Measurements from ENCODE around the gene WNT8B.
A peak's percentile ranks its signal among the peaks of the same experiment; 100 is the strongest.

WNT8B gene

GRCh38 chr10:100519311-100520051 lies 56.7 kb downstream of the WNT8B start, which contains the start of gene SEC31B:
SEC31B (minus strand) TSS chr10:100519861; CDS start chr10:100516952, 2,909 bp downstream.
- DNase-seq (ENCODE audit: low read depth): no peak

GRCh38 chr10:100520811-100521210 lies 58.0 kb downstream of the WNT8B start:
- no peak for DNase-seq (ENCODE audit: low read depth)

GRCh38 chr10:100522107-100522801 lies 59.4 kb downstream of the WNT8B start:
- DNase-seq (ENCODE audit: low read depth): no peak

- no peak for DNase-seq (ENCODE audit: low read depth)
Measured at GRCh38 chr10:100522945-100523344, 60.1 kb downstream of the WNT8B start.

GRCh38 chr10:100524206-100524605 lies 61.4 kb downstream of the WNT8B start:
- DNase-seq (ENCODE audit: low read depth): no peak

GRCh38 chr10:100524638-100525037 lies 61.8 kb downstream of the WNT8B start:
- no peak for DNase-seq (ENCODE audit: low read depth)

GRCh38 chr10:100528123-100528886 lies 65.5 kb downstream of the WNT8B start:
- peak; percentile 12 for DNase-seq (ENCODE audit: low read depth)

- DNase-seq (ENCODE audit: low read depth): no peak
Measured at GRCh38 chr10:100528921-100529474, 66.2 kb downstream of the WNT8B start.

- DNase-seq (ENCODE audit: low read depth): peak; percentile 70
Measured at GRCh38 chr10:100529475-100530298, 66.9 kb downstream of the WNT8B start, which contains the start of gene NDUFB8. NDUFB8 (minus strand) TSS chr10:100529871; CDS start chr10:100529851, 20 bp downstream.

- DNase-seq (ENCODE audit: low read depth): no peak
Measured at GRCh38 chr10:100531761-100532160, 69.0 kb downstream of the WNT8B start.
